Small intestine (tissue), 7 donors: Measurements from ENCODE around the gene TEX101. TPM values are rescaled to one million over a fixed set of nuclear protein-coding genes. Genes with fewer than 3 reads are reported as not detected.

Experiments used
- DNase-seq, 2 donors: peaks; one replicate each; pipeline versions ENCODE4 v3.0.0 to v3.0.0-alpha.2; 2013
- FAIRE-seq: peaks from 2 replicates; lab custom pipeline; 2012; peaks lifted over from hg19 to GRCh38; lab: Jason Lieb, UNC
- H3K27ac ChIP-seq, 3 donors: one replicate each; pipeline ENCODE4 v1.5.1; 2013; ENCODE audit warnings: low read length in 2 of 3, mild to moderate bottlenecking in 2 of 3, control low read depth in 1 of 3, inconsistent platforms in 1 of 3, low read depth in 1 of 3, moderate library complexity in 1 of 3
- H3K27me3 ChIP-seq, 3 donors: one replicate each; pipeline ENCODE4 v1.6.1; 2013; ENCODE audit warnings: low read length in 3 of 3, inconsistent platforms in 1 of 3; ENCODE audit not compliant: control insufficient read depth in 3 of 3, insufficient read depth in 3 of 3
- H3K36me3 ChIP-seq, 3 donors: one replicate each; pipeline ENCODE4 v1.6.1; 2013; ENCODE audit warnings: low read length in 3 of 3, inconsistent platforms in 1 of 3, low read depth in 1 of 3, mild to moderate bottlenecking in 1 of 3, moderate library complexity in 1 of 3; ENCODE audit not compliant: control insufficient read depth in 3 of 3, insufficient read depth in 2 of 3
- H3K4me1 ChIP-seq, 3 donors: one replicate each; pipeline ENCODE4 v1.6.1; 2013; ENCODE audit warnings: low read length in 2 of 3, inconsistent platforms in 1 of 3, low read depth in 1 of 3, mild to moderate bottlenecking in 1 of 3, moderate library complexity in 1 of 3; ENCODE audit not compliant: control insufficient read depth in 3 of 3, insufficient read depth in 2 of 3
- H3K4me3 ChIP-seq, 3 donors: one replicate each; pipeline ENCODE4 v1.5.1; 2013; ENCODE audit warnings: low read length in 3 of 3, control low read depth in 1 of 3, inconsistent platforms in 1 of 3, low read depth in 1 of 3, mild to moderate bottlenecking in 1 of 3, moderate library complexity in 1 of 3
- H3K9me3 ChIP-seq, 2 donors: one replicate each; pipeline ENCODE4 v1.6.1; 2013; ENCODE audit warnings: low read depth in 1 of 2, low read length in 1 of 2; ENCODE audit not compliant: control insufficient read depth in 2 of 2, insufficient read depth in 1 of 2
- WGBS, 3 donors: extraction: QIAGEN DNeasy Blood & Tissue Kit; methylation state at CpG; one replicate each; pipeline ENCODE4 v1.1.7; 2013; 5-methylcytosine and 5-hydroxymethylcytosine counted together
- polyA plus RNA-seq, 4 donors: library from polyadenylated mRNA; stranded (reverse) in 3 of 4; unstranded in 1 of 4; fragments of 200-250 nt in 3 of 4; fragments of 120-200 nt in 1 of 4; gene quantifications; one replicate each; pipeline versions ENCODE4 v1.2.1 to v1.2.3, GENCODE V29; 2013
- donor health status: healthy with polysubstance abuse.
- donor health status: control.
- donor health status: control.
- donor health status: Bipolar disorder and iron deficiency.
- donor health status: healthy.

The TEX101 gene
- polyA plus RNA-seq, 4 donors = not detected

DNA sequence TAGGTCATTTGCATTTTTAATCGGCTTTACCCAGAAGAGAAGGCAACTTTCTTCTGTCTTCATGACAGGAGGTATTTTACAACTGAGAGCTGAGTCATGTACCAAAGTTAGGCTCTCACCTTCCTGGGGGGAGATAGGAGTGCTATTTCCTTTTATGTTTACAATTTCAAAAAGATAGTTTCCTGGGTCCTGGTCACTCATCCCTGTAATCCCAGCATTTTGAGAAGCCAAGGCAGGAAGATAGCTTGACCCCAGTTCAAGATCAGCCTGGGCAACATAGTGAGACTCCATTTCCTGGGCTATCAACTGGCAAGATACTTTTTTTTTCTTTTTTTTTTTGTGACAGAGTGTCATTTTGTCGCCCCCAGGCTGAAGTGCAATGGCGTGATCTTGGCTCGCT, 43.1 kb downstream of the TEX101 start:
- FAIRE-seq = no peak
- Histone ChIP-seq H3K27me3 (peaks cover 0 to 3% (median 0%) of the 10 kb centered on the region in 3 donors), H3K36me3 (no peaks in the 10 kb centered on the region), H3K27ac (no peak overlapping the region), H3K4me3 (no peak overlapping the region), H3K4me1 (no peaks in the 10 kb centered on the region), H3K9me3 (no peaks in the 10 kb centered on the region)
- WGBS, 3 donors = 79 to 82% (median 80%) methylated on average over 4 of the region's 4 CpGs
- no peak for DNase-seq

DNA sequence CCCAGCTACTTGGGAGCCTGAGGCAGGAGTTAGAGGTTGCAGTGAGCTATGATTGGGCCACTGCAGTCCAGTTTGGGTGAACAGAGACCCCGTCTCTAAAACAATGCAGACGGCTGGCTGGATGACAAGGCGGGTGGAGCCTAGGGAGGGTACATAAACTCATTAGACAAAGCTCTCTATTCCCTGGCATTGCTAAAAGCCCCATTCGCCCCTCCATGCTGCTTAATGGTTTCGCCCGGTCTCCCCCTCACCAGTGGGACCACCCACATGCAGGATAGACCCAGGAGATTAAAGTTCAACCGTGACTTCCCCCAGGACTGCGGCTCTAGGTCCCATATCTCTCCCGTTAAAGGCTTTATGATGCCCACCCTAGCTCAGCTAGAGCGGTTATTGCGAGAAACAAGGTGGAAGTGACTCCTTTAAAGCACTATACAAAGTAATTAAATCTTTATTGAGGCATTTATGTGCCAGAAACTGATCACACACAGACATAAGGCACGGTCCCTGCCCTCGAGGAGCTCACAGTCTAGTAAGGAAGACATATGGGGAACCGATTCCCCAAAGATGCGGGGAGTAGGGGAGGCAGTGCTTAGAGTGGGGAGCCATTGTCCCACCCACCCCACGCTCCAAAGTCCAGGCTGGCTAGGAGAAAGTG, 45.8 kb downstream of the TEX101 start:
- no peak overlapping the region for H3K4me3 ChIP-seq
- no peaks in the 10 kb centered on the region for H3K9me3 ChIP-seq
- peaks cover 0 to 7% (median 0%) of the 10 kb centered on the region in 3 donors for H3K4me1 ChIP-seq
- 68 to 77% (median 72%) methylated on average over 16 of the region's 16 CpGs for WGBS, 3 donors
- H3K36me3 ChIP-seq = no peaks in the 10 kb centered on the region
- no peak for FAIRE-seq
- DNase-seq = no peak
- peaks cover 0 to 10% (median 0%) of the 10 kb centered on the region in 3 donors for H3K27me3 ChIP-seq
- no peak overlapping the region for H3K27ac ChIP-seq

DNA sequence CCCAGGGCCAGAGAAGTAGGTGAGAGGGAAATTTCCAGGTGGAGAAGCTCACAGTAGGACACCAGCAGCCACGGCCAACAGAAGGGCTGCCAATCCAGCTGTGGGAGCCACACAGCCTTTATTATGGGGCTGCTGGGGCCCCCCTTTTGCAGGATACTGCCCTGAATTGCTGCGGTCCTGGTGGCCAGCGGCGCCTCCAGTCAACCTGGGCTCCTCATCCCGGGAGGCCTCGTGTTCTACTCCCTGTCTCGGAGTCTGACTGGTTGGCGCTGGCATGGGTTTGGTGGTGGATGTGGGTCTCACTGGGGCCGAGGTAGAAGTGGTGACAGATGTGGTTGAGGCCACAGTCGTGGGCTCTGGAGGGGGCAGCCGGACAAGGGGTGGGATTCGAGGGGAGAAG, 46.6 kb downstream of the TEX101 start:
- FAIRE-seq = no peak
- H3K27ac ChIP-seq = no peak overlapping the region
- H3K27me3 ChIP-seq = peaks cover 0 to 19% (median 0%) of the 10 kb centered on the region in 3 donors
- WGBS, 3 donors = 85 to 93% (median 90%) methylated on average over 9 to 12 of the region's 12 CpGs
- no peaks in the 10 kb centered on the region for H3K36me3 ChIP-seq
- DNase-seq = no peak
- H3K9me3 ChIP-seq = no peaks in the 10 kb centered on the region
- H3K4me1 ChIP-seq = peaks cover 0 to 7% (median 0%) of the 10 kb centered on the region in 3 donors
- H3K4me3 ChIP-seq = no peak overlapping the region

DNA sequence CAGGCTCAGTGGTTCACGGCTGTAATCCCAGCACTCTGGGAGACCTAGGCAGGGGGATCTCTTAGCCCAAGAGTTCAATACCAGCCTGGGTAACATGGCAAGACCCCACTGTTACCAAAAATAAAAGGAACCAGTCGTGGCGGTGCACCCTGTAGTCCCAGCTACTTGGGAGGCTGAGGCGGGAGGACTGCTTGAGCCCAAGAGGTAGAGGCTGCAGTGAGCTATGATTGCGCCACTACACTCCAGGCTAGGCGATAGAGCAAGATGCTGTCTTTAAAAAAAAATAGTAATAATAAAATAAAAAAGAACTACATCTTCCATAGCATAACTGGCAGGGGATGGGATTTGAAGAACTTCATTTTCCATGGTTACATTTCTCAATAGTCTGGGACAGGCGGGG, 47.7 kb downstream of the TEX101 start:
- Histone ChIP-seq H3K36me3 (no peaks in the 10 kb centered on the region), H3K9me3 (no peaks in the 10 kb centered on the region), H3K4me3 (no peak overlapping the region), H3K27ac (no peak overlapping the region), H3K4me1 (peaks cover 0 to 7% (median 0%) of the 10 kb centered on the region in 3 donors), H3K27me3 (peaks cover 0 to 19% (median 0%) of the 10 kb centered on the region in 3 donors)
- no peak for FAIRE-seq
- no peak for DNase-seq
- 90 to 96% (median 92%) methylated on average over 7 of the region's 7 CpGs for WGBS, 3 donors

DNA sequence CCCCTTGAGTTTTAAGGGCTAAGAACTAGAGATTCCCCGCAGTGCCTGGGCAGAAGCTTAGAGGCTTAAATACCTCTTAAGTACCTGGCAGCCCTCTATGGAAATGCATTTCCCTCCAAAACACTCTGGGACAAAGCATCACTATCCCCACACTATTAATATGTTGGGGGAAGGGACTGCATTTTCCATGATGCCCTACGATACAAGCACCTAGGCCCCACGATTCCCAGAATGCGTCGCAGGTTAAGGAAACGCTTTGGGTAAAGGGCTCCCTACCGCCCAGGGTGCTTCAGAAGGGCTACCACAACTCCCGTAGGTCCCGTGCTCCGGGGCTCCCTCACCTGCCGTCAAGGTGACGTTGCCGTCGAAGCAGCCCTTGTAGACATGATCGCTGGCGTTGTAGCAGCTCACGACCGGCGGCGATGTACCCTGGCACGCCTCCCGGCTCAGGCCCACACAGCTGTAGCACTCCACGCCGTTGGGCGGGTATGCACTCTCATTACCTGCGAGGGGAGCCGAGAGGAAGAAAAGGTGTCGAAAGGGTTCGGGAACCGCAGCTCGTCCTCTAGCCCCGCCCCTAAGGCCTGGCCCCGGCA, 48.2 kb downstream of the TEX101 start:
- DNase-seq = no peak
- FAIRE-seq = no peak
- peak overlapping the region in 2 of 3 donors; percentile 21 to 80 for H3K4me3 ChIP-seq
- H3K36me3 ChIP-seq = no peaks in the 10 kb centered on the region
- H3K4me1 ChIP-seq = peaks cover 0 to 7% (median 0%) of the 10 kb centered on the region in 3 donors
- H3K27ac ChIP-seq = peak overlapping the region in 2 of 3 donors; percentile 19 to 29
- no peaks in the 10 kb centered on the region for H3K9me3 ChIP-seq
- WGBS, 3 donors = 10 to 12% (median 11%) methylated on average over 30 to 33 of the region's 33 CpGs
- peaks cover 0 to 19% (median 0%) of the 10 kb centered on the region in 3 donors for H3K27me3 ChIP-seq

DNA sequence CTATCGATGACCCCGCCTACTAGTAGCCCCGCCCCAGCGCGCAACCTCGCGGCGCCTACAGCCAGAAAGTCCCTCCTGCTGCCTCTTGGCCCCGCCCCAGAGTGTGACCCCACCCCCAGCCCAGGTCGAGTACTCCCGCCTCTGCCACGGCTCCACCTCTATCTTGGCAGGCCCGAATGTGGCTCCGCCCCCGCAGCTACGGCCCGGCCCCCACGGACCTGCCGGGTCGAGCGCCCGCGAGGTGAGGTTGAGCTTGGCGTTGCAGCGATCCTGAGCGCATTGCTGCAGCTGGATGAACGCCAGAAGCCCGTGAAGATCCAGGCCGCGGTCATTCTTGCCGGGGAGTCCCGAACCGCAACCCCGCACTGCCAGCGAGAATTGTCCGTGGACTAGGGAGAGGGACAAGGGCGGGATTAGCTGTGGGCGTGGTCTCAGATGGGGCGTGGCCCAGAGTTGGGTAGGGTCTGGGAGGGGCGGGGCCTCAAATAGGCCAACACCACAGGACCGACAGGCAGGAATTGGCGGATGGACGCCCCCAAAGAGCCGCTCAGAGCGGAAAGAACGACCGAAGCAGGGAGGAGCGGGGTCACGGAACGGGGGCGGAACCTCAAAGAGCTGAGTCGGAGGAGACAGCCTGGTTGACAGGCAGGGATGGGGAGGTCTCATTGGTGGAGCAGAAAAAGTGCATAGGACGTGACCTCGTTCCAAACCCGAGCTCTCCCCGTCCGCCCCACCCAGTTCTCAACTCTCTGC, 48.9 kb downstream of the TEX101 start:
- 0 to 1% (median 0%) methylated on average over 55 to 57 of the region's 57 CpGs for WGBS, 3 donors
- Histone ChIP-seq H3K4me3 (peak overlapping the region; percentile 53 to 80 (median 64)), H3K36me3 (no peaks in the 10 kb centered on the region), H3K27ac (peak overlapping the region in 2 of 3 donors; percentile 82 to 89), H3K9me3 (no peaks in the 10 kb centered on the region), H3K4me1 (peaks cover 0 to 7% (median 0%) of the 10 kb centered on the region in 3 donors), H3K27me3 (peaks cover 0 to 19% (median 0%) of the 10 kb centered on the region in 3 donors)
- FAIRE-seq (no peak), DNase-seq (peak; percentile 97 to 98)

DNA sequence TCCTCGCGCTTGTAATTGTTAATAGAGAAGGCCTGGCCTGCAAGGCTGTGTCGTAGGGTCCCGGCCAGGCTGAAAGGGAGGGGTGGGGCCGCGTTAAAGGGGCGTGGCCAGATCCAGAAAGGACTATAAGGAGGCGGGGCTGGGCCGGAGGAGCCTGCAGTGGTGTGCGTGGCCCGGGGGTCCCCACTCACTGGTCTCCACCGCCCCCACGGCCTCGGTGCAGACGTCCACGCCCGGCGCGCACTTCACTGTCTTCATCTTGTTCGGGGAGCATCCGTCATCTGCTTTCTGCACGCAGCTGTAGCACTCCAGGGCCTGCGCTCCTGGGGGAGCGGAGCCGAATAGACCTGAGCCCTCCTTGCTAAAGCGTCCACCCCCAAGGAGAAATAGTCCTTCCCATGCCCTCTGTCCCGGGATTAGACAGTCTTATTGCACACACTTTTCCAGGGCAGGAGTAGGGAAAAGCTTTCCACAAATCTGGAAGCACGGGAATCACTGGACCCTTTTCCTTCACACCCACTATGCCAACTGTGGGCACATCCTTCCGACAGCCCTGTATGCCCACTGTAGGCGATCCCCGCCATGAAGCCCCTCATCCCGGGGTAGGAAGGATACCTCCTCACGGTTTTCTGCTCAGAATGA, 49.6 kb downstream of the TEX101 start:
- H3K9me3 ChIP-seq = no peaks in the 10 kb centered on the region
- H3K27me3 ChIP-seq = peaks cover 0 to 19% (median 0%) of the 10 kb centered on the region in 3 donors
- peak overlapping the region in 2 of 3 donors; percentile 82 to 89 for H3K27ac ChIP-seq
- FAIRE-seq = no peak
- 9 to 12% (median 10%) methylated on average over 33 of the region's 33 CpGs for WGBS, 3 donors
- no peak for DNase-seq
- peak overlapping the region in 2 of 3 donors; percentile 53 to 80 for H3K4me3 ChIP-seq
- no peaks in the 10 kb centered on the region for H3K36me3 ChIP-seq
- peaks cover 0 to 7% (median 0%) of the 10 kb centered on the region in 3 donors for H3K4me1 ChIP-seq
